Stimulated activated CD4-positive, alpha-beta T cell treated with anti-CD3 and anti-CD28 coated beads, Interleukin-4, amount 100 ng/mL, for 1 hour (primary cell): ENCODE measurements around the gene GJA10.
A peak's percentile ranks its signal among the peaks of the same experiment; 100 is the strongest.
"Not testable (repeated sequence)": the region's sequence is repeated elsewhere in the genome, so short reads cannot be mapped to it uniquely, and the experiment has no call there.

ENCODE experiments used
- DNase-seq: peaks from one replicate; pipeline ENCODE4 v3.0.0-alpha.2; 2020

GJA10 gene

GRCh38 chr6:89894169-89894568, at the start of gene GJA10:
TSS of gene GJA10 (plus strand) at chr6:89894469. CDS start at chr6:89894469, 0 bp downstream.
- DNase-seq: no peak

GRCh38 chr6:89847513-89847912, 46.8 kb upstream of the GJA10 start:
- not testable (repeated sequence) for DNase-seq

- no peak for DNase-seq
Observed at GRCh38 chr6:89853068-89853467, 41.2 kb upstream of the GJA10 start.

- DNase-seq: no peak
Observed at GRCh38 chr6:89858041-89858440, 36.2 kb upstream of the GJA10 start.

- no peak for DNase-seq
Observed at GRCh38 chr6:89859744-89860143, 34.5 kb upstream of the GJA10 start.

GRCh38 chr6:89862273-89862672, 32.0 kb upstream of the GJA10 start:
- DNase-seq: no peak

- no peak for DNase-seq
Observed at GRCh38 chr6:89862698-89863097, 31.6 kb upstream of the GJA10 start.

GRCh38 chr6:89866024-89866678, 28.1 kb upstream of the GJA10 start:
- DNase-seq: no peak

GRCh38 chr6:89873721-89874120, 20.5 kb upstream of the GJA10 start:
- no peak for DNase-seq

GRCh38 chr6:89874438-89874837, 19.8 kb upstream of the GJA10 start:
- DNase-seq: no peak

- no peak for DNase-seq
Observed at GRCh38 chr6:89886378-89887120, 7.7 kb upstream of the GJA10 start.

- peak; percentile 11 for DNase-seq
Observed at GRCh38 chr6:89887452-89888137, 6.7 kb upstream of the GJA10 start.

- no peak for DNase-seq
Observed at GRCh38 chr6:89888138-89888514, 6.1 kb upstream of the GJA10 start.

GRCh38 chr6:89888871-89889270, 5.4 kb upstream of the GJA10 start:
- DNase-seq: no peak

GRCh38 chr6:89890845-89891528, 3.3 kb upstream of the GJA10 start:
- not testable (repeated sequence) for DNase-seq

GRCh38 chr6:89892577-89892976, 1.7 kb upstream of the GJA10 start:
- not testable (repeated sequence) for DNase-seq

- no peak for DNase-seq
Observed at GRCh38 chr6:89895276-89895874, 1.1 kb downstream of the GJA10 start.

- not testable (repeated sequence) for DNase-seq
Observed at GRCh38 chr6:89910001-89910901, 16.0 kb downstream of the GJA10 start.

- no peak for DNase-seq
Observed at GRCh38 chr6:89910902-89911240, 16.6 kb downstream of the GJA10 start.

GRCh38 chr6:89916136-89916920, 22.1 kb downstream of the GJA10 start:
- DNase-seq: no peak

GRCh38 chr6:89917216-89917615, 22.9 kb downstream of the GJA10 start:
- DNase-seq: no peak
